Measurements from ENCODE around the gene PLEK2. TPM values are rescaled to one million over a fixed set of nuclear protein-coding genes. Genes with fewer than 3 reads are reported as not detected.

PLEK2 gene
- total RNA-seq, 1 donor from 2014 or later = not detected

GRCh38 chr14:67421356-67422224 is 9.6 kb upstream of the PLEK2 start:
- H3K27ac Mint-ChIP-seq = no peak overlapping the region
- H3K27me3 Mint-ChIP-seq (ENCODE audit: low read depth) = peaks cover 11% of the 10 kb centered on the region
- H3K9me3 Mint-ChIP-seq = no peaks in the 10 kb centered on the region
- H3K4me3 Mint-ChIP-seq = no peak overlapping the region
- TF ChIP-seq CTCF (IDR thresholded peaks at IDR 0.05; ENCODE audit: unreplicated experiment) = no peak
- H3K36me3 Mint-ChIP-seq = no peaks in the 10 kb centered on the region
- DNase-seq (ENCODE audit: low spot score in 2 of 2, unreplicated experiment in 2 of 2) = no peak
- H3K4me1 Mint-ChIP-seq = no peaks in the 10 kb centered on the region

- Mint-ChIP-seq H3K9me3 (no peaks in the 10 kb centered on the region), H3K27ac (no peak overlapping the region), H3K4me3 (no peak overlapping the region), H3K27me3 (ENCODE audit: low read depth) (peaks cover 3% of the 10 kb centered on the region), H3K4me1 (no peaks in the 10 kb centered on the region), H3K36me3 (no peaks in the 10 kb centered on the region)
- no peak for TF ChIP-seq CTCF (IDR thresholded peaks at IDR 0.05; ENCODE audit: unreplicated experiment)
- DNase-seq (ENCODE audit: low spot score in 2 of 2, unreplicated experiment in 2 of 2) = no peak
Measured at GRCh38 chr14:67420102-67420739, 8.3 kb upstream of the PLEK2 start.

DNA sequence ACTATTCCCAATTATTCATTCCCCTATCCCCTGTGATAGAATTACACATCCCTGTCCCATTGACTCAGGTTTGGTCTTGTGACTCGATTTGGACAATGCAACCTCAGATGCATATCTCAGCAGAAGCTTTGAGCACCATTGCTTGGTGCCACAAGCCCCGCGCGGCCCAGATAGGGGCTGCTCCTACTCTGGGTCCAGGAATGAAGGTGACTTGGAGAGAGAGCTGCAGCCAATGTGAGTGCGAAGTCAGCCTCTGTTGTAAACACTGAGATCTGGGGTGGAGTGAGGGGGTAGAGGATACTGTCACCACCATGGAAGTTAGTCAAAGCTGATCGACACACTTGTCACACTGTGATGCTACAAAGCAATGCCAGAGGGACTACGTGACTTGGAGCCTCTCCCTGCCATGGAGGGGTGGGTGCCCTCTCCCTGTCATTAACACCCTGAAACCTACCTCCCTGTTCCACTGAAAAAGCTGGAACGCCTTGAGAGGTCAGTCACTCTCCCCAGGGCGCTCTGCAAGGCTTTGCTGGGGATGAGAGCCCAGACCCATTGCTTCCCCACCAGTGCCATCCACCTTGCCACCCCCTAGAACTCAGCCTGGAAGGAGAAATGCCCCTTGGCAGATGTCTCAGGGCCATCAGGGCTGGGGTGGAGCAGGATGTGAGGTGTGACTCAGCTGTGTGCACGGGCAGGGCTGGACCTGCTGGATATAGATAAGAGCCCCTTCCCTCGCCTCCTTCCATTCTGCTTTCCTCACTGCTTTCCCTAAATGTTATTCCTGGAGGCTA is 6.6 kb upstream of the PLEK2 start:
- Mint-ChIP-seq H3K27me3 (ENCODE audit: low read depth) (no peaks in the 10 kb centered on the region), H3K27ac (no peak overlapping the region), H3K4me1 (no peaks in the 10 kb centered on the region), H3K36me3 (no peaks in the 10 kb centered on the region), H3K4me3 (no peak overlapping the region), H3K9me3 (no peaks in the 10 kb centered on the region)
- no peak for DNase-seq (ENCODE audit: low spot score in 2 of 2, unreplicated experiment in 2 of 2)
- TF ChIP-seq CTCF (IDR thresholded peaks at IDR 0.05; ENCODE audit: unreplicated experiment) = no peak

DNA sequence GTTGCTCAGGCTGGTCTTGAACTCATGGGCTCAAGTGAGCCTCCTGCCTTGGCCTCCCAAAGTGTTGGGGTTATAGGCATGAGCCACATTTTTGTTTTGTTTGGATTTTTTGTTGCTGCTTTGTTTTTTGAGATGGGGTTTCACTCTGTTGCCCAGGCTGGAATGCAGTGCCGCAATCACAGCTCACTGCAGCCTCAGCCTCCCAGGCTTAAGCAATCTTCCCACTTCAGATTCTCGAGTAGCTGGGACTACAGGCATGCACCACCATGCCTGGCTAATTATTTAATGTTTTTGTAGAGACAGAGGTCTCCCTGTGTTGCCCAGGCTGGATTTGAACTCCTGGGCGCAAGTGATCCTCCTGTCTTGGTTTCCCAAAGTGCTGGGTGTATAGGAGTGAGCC is 5.7 kb upstream of the PLEK2 start:
- Mint-ChIP-seq H3K36me3 (no peaks in the 10 kb centered on the region), H3K27me3 (ENCODE audit: low read depth) (no peaks in the 10 kb centered on the region), H3K4me3 (no peak overlapping the region), H3K4me1 (no peaks in the 10 kb centered on the region), H3K27ac (no peak overlapping the region), H3K9me3 (no peaks in the 10 kb centered on the region)
- DNase-seq (ENCODE audit: low spot score in 2 of 2, unreplicated experiment in 2 of 2) = no peak
- TF ChIP-seq CTCF (IDR thresholded peaks at IDR 0.05; ENCODE audit: unreplicated experiment) = no peak

GRCh38 chr14:67416810-67417209 is 4.8 kb upstream of the PLEK2 start:
- no peaks in the 10 kb centered on the region for H3K9me3 Mint-ChIP-seq

More at GRCh38 chr14:67416810-67417209, 4.8 kb upstream of the PLEK2 start:
- H3K36me3 Mint-ChIP-seq = no peaks in the 10 kb centered on the region
- H3K4me3 Mint-ChIP-seq = no peak overlapping the region
- TF ChIP-seq CTCF (IDR thresholded peaks at IDR 0.05; ENCODE audit: unreplicated experiment) = no peak
- H3K4me1 Mint-ChIP-seq = no peaks in the 10 kb centered on the region
- H3K27ac Mint-ChIP-seq = no peak overlapping the region
- DNase-seq (ENCODE audit: low spot score in 2 of 2, unreplicated experiment in 2 of 2) = no peak
- no peaks in the 10 kb centered on the region for H3K27me3 Mint-ChIP-seq (ENCODE audit: low read depth)

All from mesothelial cell of epicardium (in vitro differentiated cells).